Hindlimb muscle (tissue), 1 donor: ENCODE data around the gene GLI2. TPM values are rescaled to one million over a fixed set of nuclear protein-coding genes. Genes with fewer than 3 reads are reported as not detected.
A peak's percentile ranks its signal among the peaks of the same experiment; 100 is the strongest.

Experiments used
- DNase-seq: peaks from one replicate; pipeline ENCODE4 v3.0.0-alpha.2; 2013
- polyA plus RNA-seq: library from polyadenylated mRNA; unstranded; fragments of 120-200 nt; gene quantifications from one replicate; pipeline ENCODE4 v1.2.1, GENCODE V29; 2013; ENCODE audit not compliant: insufficient read length

The GLI2 gene
- polyA plus RNA-seq, 1 donor: 10.8 TPM

- no peak for DNase-seq
These were observed 36.1 kb downstream of the GLI2 start for GRCh38 chr2:120771781-120772208.

- no peak for DNase-seq
These were observed 36.6 kb downstream of the GLI2 start for GRCh38 chr2:120772261-120772660.

GRCh38 chr2:120773186-120773800 lies 37.6 kb downstream of the GLI2 start:
- no peak for DNase-seq

- DNase-seq: no peak
These were observed 39.0 kb downstream of the GLI2 start for GRCh38 chr2:120774557-120775160.

- DNase-seq: no peak
These were observed 39.5 kb downstream of the GLI2 start for GRCh38 chr2:120775194-120775593.

- DNase-seq: no peak
These were observed 40.3 kb downstream of the GLI2 start for GRCh38 chr2:120775801-120776589.

- no peak for DNase-seq
These were observed 41.0 kb downstream of the GLI2 start for GRCh38 chr2:120776649-120777048.

- no peak for DNase-seq
These were observed 41.6 kb downstream of the GLI2 start for GRCh38 chr2:120777170-120777751.

GRCh38 chr2:120777787-120778186 lies 42.1 kb downstream of the GLI2 start:
- no peak for DNase-seq

GRCh38 chr2:120778244-120778643 lies 42.6 kb downstream of the GLI2 start:
- no peak for DNase-seq

- DNase-seq: no peak
These were observed 44.2 kb downstream of the GLI2 start for GRCh38 chr2:120779781-120780283.

GRCh38 chr2:120780402-120780801 lies 44.7 kb downstream of the GLI2 start:
- peak; percentile 49 for DNase-seq

GRCh38 chr2:120783371-120783791 lies 47.7 kb downstream of the GLI2 start:
- DNase-seq: peak; percentile 44

GRCh38 chr2:120783969-120784372 lies 48.3 kb downstream of the GLI2 start:
- no peak for DNase-seq
